RWPE1 (cell line): ENCODE data around the gene CCDC178.

Experiments
- CTCF ChIA-PET: fragments of 350-600 bp; sonication (Branson Sonifier 250); formaldehyde crosslinking; extraction: SDS; loops from one replicate; lab custom pipeline; 2021; lab: Yijun Ruan, JAX
- POLR2A ChIA-PET: fragments of 400-600 bp; formaldehyde crosslinking; extraction: SDS; loops from one replicate; lab custom pipeline; 2020; ENCODE audit warnings: antibody characterized with exemption; ENCODE audit not compliant: low non-redundant PET; lab: Yijun Ruan, JAX
- DNase-seq: peaks from one replicate; pipeline ENCODE4 v3.0.0; 2012; ENCODE audit warnings: low spot score
- H3K27ac ChIP-seq: fragments of 450-650 bp; 2 replicates; pipeline ENCODE4 v1.5.1; 2017
- CTCF ChIP-seq: fragments of 450-650 bp; conservative IDR thresholded peaks from 2 replicates; pipeline ENCODE4 v1.5.1; 2017; ENCODE audit warnings: low read depth, mild to moderate bottlenecking

CCDC178 gene

GRCh38 chr18:33210575-33211189 is 229.8 kb downstream of the CCDC178 start:
- peak; percentile 56 for TF ChIP-seq CTCF
- POLR2A ChIA-PET, result no interaction called here
- DNase-seq, result no peak
- no peak overlapping the region for H3K27ac ChIP-seq
- CTCF ChIA-PET, result interaction anchor here (0.7 to 1.3 kb wide), 3 partner anchors 11 to 54 kb away, joined by 3 read pairs; no protein-coding TSS in a partner anchor

- no peak for DNase-seq
- TF ChIP-seq CTCF, result no peak
- POLR2A ChIA-PET, result no interaction called here
- no peak overlapping the region for H3K27ac ChIP-seq
- CTCF ChIA-PET, result interaction anchor here (0.7 kb wide), 2 partner anchors 282 to 1539 kb away, joined by 3 to 7 read pairs; no protein-coding TSS in a partner anchor
Measured at GRCh38 chr18:33205777-33206176, 234.7 kb downstream of the CCDC178 start.

GRCh38 chr18:33201509-33201926 is 239.0 kb downstream of the CCDC178 start:
- CTCF ChIA-PET, result interaction anchor here (0.6 kb wide), 1 partner anchor 572 kb away, joined by 3 read pairs; no protein-coding TSS in a partner anchor

GRCh38 chr18:33195795-33196194 is 244.7 kb downstream of the CCDC178 start:
- ChIA-PET CTCF (interaction anchor here (1.4 kb wide), 1 partner anchor 36 kb away, joined by 5 read pairs; no protein-coding TSS in a partner anchor), POLR2A (no interaction called here)
- no peak for TF ChIP-seq CTCF
- no peak overlapping the region for H3K27ac ChIP-seq
- DNase-seq, result no peak

More at GRCh38 chr18:33201509-33201926, 239.0 kb downstream of the CCDC178 start:
- TF ChIP-seq CTCF, result no peak
- H3K27ac ChIP-seq, result no peak overlapping the region
- POLR2A ChIA-PET, result no interaction called here
- DNase-seq, result no peak

GRCh38 chr18:33194793-33195192 is 245.7 kb downstream of the CCDC178 start:
- H3K27ac ChIP-seq, result no peak overlapping the region
- no peak for DNase-seq
- TF ChIP-seq CTCF, result no peak
- ChIA-PET POLR2A (no interaction called here), CTCF (interaction anchor here (0.6 kb wide), 1 partner anchor 32 kb away, joined by 5 read pairs; no protein-coding TSS in a partner anchor)

- no peak for TF ChIP-seq CTCF
- ChIA-PET POLR2A (no interaction called here), CTCF (no interaction called here)
- H3K27ac ChIP-seq, result no peak overlapping the region
- no peak for DNase-seq
Measured at GRCh38 chr18:33184958-33185357, 255.6 kb downstream of the CCDC178 start.
